HepG2 (cell line): ENCODE results near the gene PDLIM5. TPM values are rescaled to one million over a fixed set of nuclear protein-coding genes. Genes with fewer than 3 reads are reported as not detected.

ENCODE experiments used
- ARNT ChIP-seq: fragments of 450-650 bp; IDR thresholded peaks from 2 replicates; pipeline ENCODE4 v1.6.1; 2017
- CBFB ChIP-seq: sonication (generic); formaldehyde crosslinking; IDR thresholded peaks from 2 replicates; pipeline ENCODE4 v1.4.0; 2020; ENCODE audit warnings: missing genetic modification reagents
- SAP130 ChIP-seq: IDR thresholded peaks from 2 replicates; pipeline ENCODE4 v1.6.1; 2016; ENCODE audit warnings: low read depth
- TCF12 ChIP-seq, 2 experiments: fragments of 450-650 bp in 1 of 2; sonication (generic) in 1 of 2; formaldehyde crosslinking in 1 of 2; IDR thresholded peaks; 2 replicates each; pipeline versions ENCODE4 v1.6.1 to v1.8.0; 2017 to 2022; ENCODE audit warnings: antibody characterized with exemption in 1 of 2, mild to moderate bottlenecking in 1 of 2, missing genetic modification reagents in 1 of 2, moderate library complexity in 1 of 2
- ZFP62 ChIP-seq: sonication (generic); formaldehyde crosslinking; IDR thresholded peaks from 2 replicates; pipeline ENCODE4 v1.4.0; 2020; ENCODE audit warnings: missing genetic modification reagents
- ZNF138 ChIP-seq: sonication (generic); formaldehyde crosslinking; IDR thresholded peaks from 2 replicates; pipeline ENCODE4 v1.5.0; 2020; ENCODE audit warnings: mild to moderate bottlenecking, low read depth, missing genetic modification reagents
- ZNF432 ChIP-seq: sonication (generic); formaldehyde crosslinking; IDR thresholded peaks from 2 replicates; pipeline ENCODE4 v1.5.0; 2020; ENCODE audit warnings: missing genetic modification reagents, mild to moderate bottlenecking, borderline replicate concordance
- ZNF552 ChIP-seq: sonication (generic); formaldehyde crosslinking; IDR thresholded peaks from 2 replicates; pipeline ENCODE4 v1.9.0; 2022; ENCODE audit warnings: missing genetic modification reagents, mild to moderate bottlenecking, borderline replicate concordance
- ZNF564 ChIP-seq: sonication (generic); formaldehyde crosslinking; IDR thresholded peaks from 2 replicates; pipeline ENCODE4 v1.8.1; 2023; ENCODE audit warnings: mild to moderate bottlenecking, missing genetic modification reagents
- ZNF614 ChIP-seq: IDR thresholded peaks from 2 replicates; pipeline ENCODE4 v1.6.1; 2018; ENCODE audit warnings: missing biosample characterization, missing genetic modification reagents, inconsistent platforms, borderline replicate concordance
- ZSCAN22 ChIP-seq: sonication (generic); formaldehyde crosslinking; IDR thresholded peaks from 2 replicates; pipeline ENCODE4 v1.4.0; 2020; ENCODE audit warnings: mild to moderate bottlenecking, missing genetic modification reagents
- polyA plus RNA-seq, 8 experiments: library from polyadenylated mRNA; depleted of rRNA in 3 of 8; stranded (reverse) in 7 of 8; unstranded in 1 of 8; fragments of >200 nt; fragmentation: Illumina TruSeq in 4 of 8; extraction: Trizol in 4 of 8; gene quantifications; 2 replicates each; pipeline versions ENCODE4 v1.2.1 to v1.2.3, GENCODE V29; 2011 to 2016; ENCODE audit warnings: low read depth in 4 of 8, missing spikeins in 1 of 8, mixed read lengths in 1 of 8; ENCODE audit not compliant: insufficient read depth in 1 of 8
- total RNA-seq, 5 experiments: library from RNA; depleted of rRNA; stranded (reverse); fragments of >200 nt; fragmentation: Illumina TruSeq; extraction: Trizol; gene quantifications; 2 replicates each; pipeline ENCODE4 v1.2.3, GENCODE V29; 2016; ENCODE audit warnings: low read depth in 1 of 5
- TF ChIP-seq, protein P1 (sequence below): sonication (generic); formaldehyde crosslinking; conservative IDR thresholded peaks from 2 replicates; pipeline ENCODE4 v1.8.1; 2023; ENCODE audit warnings: missing genetic modification reagents
- TF ChIP-seq, protein P2 (sequence below): sonication (generic); formaldehyde crosslinking; IDR thresholded peaks from 2 replicates; pipeline ENCODE4 v1.8.0; 2022; ENCODE audit warnings: missing genetic modification reagents, mild to moderate bottlenecking, moderate library complexity, borderline replicate concordance
- TF ChIP-seq, protein P3 (sequence below): sonication (generic); formaldehyde crosslinking; conservative IDR thresholded peaks from 2 replicates; pipeline ENCODE4 v1.4.0; 2020; ENCODE audit warnings: missing genetic modification reagents
- TF ChIP-seq, protein P4 (sequence below): sonication (generic); formaldehyde crosslinking; IDR thresholded peaks from 2 replicates; pipeline ENCODE4 v1.4.0; 2020; ENCODE audit warnings: missing genetic modification reagents, borderline replicate concordance
- TF ChIP-seq, protein P5 (sequence below): sonication (generic); formaldehyde crosslinking; IDR thresholded peaks from 2 replicates; pipeline ENCODE4 v1.4.0; 2020; ENCODE audit warnings: missing genetic modification reagents

Gene PDLIM5
- total and polyA plus RNA-seq, 2 of the 13 experiments (the other 11 are each of a cell fraction or from before 2014, with no cell fraction given) = 52.8 to 119 TPM

DNA sequence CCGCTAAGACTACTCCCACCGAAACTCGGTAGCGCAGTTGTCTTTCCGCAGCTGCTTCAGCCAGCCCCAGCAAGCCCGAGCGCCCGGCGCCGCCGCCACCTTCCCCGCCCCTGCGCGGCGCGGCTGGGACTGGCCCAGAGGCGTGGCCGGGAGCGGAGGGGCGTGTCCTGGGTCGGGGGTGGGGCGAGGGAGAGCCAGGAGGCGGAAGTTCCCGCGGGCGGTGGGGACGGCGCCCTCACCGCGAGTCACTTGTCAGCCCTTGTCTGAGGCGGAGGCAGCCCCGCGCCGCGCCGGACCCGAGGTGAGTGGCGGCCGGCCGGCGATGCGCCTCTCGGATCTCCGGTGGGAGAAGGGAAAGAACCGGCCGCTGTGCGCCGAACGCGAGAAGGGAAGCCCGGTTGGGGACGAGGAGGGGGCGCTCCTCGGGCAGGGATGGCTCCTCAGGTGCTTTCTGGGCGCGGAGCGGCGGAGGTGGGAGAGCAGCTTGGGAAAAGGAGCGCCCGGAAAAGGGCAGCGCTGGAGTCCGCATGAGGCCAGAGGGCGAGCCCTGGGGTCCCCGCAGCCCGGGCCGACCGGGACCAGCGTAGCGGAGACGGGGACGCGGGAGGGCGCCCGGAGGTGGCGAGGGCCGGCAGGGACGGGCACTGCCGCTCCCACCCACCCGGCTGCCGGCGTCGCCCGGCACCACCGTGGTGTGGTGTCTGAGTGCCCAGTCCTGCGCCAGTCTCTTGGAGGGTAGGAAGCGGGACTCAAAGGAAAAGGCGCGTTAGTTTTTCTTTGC is at the start of gene PDLIM5 (continued):
- TF ChIP-seq, protein P1, sequence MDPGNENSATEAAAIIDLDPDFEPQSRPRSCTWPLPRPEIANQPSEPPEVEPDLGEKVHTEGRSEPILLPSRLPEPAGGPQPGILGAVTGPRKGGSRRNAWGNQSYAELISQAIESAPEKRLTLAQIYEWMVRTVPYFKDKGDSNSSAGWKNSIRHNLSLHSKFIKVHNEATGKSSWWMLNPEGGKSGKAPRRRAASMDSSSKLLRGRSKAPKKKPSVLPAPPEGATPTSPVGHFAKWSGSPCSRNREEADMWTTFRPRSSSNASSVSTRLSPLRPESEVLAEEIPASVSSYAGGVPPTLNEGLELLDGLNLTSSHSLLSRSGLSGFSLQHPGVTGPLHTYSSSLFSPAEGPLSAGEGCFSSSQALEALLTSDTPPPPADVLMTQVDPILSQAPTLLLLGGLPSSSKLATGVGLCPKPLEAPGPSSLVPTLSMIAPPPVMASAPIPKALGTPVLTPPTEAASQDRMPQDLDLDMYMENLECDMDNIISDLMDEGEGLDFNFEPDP (CRISPR knock-in tag) = 0 out of 2 replicates have a peak, but pooled peaks have one; percentile 35
- TF ChIP-seq CBFB (CRISPR knock-in tag) = peak; percentile 75; the same call in 1 of the 2 replicates
- TF ChIP-seq, protein P2, sequence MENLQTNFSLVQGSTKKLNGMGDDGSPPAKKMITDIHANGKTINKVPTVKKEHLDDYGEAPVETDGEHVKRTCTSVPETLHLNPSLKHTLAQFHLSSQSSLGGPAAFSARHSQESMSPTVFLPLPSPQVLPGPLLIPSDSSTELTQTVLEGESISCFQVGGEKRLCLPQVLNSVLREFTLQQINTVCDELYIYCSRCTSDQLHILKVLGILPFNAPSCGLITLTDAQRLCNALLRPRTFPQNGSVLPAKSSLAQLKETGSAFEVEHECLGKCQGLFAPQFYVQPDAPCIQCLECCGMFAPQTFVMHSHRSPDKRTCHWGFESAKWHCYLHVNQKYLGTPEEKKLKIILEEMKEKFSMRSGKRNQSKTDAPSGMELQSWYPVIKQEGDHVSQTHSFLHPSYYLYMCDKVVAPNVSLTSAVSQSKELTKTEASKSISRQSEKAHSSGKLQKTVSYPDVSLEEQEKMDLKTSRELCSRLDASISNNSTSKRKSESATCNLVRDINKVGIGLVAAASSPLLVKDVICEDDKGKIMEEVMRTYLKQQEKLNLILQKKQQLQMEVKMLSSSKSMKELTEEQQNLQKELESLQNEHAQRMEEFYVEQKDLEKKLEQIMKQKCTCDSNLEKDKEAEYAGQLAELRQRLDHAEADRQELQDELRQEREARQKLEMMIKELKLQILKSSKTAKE (CRISPR knock-in tag) = peak; percentile 18; the same call in 1 of the 2 replicates
- TF ChIP-seq ZNF552 = no peak; the same call in 1 of the 2 replicates
- no peak for TF ChIP-seq ZNF432 (CRISPR knock-in tag)
- TF ChIP-seq ZFP62 (CRISPR knock-in tag) = no peak
- TF ChIP-seq TCF12 (IDR thresholded peaks at IDR 0.05) = no peak
- peak; percentile 67; the same call in 1 of the 2 replicates for TF ChIP-seq TCF12 (CRISPR knock-in tag; IDR thresholded peaks at IDR 0.05)
- TF ChIP-seq ZSCAN22 = no peak
- TF ChIP-seq ARNT = no peak
- TF ChIP-seq, protein P3, sequence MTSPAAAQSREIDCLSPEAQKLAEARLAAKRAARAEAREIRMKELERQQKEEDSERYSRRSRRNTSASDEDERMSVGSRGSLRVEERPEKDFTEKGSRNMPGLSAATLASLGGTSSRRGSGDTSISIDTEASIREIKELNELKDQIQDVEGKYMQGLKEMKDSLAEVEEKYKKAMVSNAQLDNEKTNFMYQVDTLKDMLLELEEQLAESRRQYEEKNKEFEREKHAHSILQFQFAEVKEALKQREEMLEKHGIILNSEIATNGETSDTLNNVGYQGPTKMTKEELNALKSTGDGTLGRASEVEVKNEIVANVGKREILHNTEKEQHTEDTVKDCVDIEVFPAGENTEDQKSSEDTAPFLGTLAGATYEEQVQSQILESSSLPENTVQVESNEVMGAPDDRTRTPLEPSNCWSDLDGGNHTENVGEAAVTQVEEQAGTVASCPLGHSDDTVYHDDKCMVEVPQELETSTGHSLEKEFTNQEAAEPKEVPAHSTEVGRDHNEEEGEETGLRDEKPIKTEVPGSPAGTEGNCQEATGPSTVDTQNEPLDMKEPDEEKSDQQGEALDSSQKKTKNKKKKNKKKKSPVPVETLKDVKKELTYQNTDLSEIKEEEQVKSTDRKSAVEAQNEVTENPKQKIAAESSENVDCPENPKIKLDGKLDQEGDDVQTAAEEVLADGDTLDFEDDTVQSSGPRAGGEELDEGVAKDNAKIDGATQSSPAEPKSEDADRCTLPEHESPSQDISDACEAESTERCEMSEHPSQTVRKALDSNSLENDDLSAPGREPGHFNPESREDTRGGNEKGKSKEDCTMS (CRISPR knock-in tag) = 0 out of 2 replicates have a peak, but pooled peaks have one; percentile 69
- TF ChIP-seq ZNF564 (CRISPR knock-in tag) = 0 out of 2 replicates have a peak, but pooled peaks have one; percentile 11
- no peak for TF ChIP-seq ZNF614 (CRISPR knock-in tag)
- TF ChIP-seq, protein P4, sequence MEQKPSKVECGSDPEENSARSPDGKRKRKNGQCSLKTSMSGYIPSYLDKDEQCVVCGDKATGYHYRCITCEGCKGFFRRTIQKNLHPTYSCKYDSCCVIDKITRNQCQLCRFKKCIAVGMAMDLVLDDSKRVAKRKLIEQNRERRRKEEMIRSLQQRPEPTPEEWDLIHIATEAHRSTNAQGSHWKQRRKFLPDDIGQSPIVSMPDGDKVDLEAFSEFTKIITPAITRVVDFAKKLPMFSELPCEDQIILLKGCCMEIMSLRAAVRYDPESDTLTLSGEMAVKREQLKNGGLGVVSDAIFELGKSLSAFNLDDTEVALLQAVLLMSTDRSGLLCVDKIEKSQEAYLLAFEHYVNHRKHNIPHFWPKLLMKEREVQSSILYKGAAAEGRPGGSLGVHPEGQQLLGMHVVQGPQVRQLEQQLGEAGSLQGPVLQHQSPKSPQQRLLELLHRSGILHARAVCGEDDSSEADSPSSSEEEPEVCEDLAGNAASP (CRISPR knock-in tag) = peak; percentile 66; the same call in 1 of the 2 replicates
- TF ChIP-seq ZNF138 (CRISPR knock-in tag) = 0 out of 2 replicates have a peak, but pooled peaks have one; percentile 54
- TF ChIP-seq, protein P5, sequence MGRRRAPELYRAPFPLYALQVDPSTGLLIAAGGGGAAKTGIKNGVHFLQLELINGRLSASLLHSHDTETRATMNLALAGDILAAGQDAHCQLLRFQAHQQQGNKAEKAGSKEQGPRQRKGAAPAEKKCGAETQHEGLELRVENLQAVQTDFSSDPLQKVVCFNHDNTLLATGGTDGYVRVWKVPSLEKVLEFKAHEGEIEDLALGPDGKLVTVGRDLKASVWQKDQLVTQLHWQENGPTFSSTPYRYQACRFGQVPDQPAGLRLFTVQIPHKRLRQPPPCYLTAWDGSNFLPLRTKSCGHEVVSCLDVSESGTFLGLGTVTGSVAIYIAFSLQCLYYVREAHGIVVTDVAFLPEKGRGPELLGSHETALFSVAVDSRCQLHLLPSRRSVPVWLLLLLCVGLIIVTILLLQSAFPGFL (CRISPR knock-in tag) = no peak
- peak; percentile 94 for TF ChIP-seq SAP130 (CRISPR knock-in tag)
